IMR-90 (cell line): ENCODE measurements around the gene CD38.

Experiments used
- MAZ ChIP-seq: IDR thresholded peaks from 2 replicates; pipeline ENCODE4 v1.6.1; 2012; ENCODE audit warnings: low read depth, mild to moderate bottlenecking, low read length, improper control_type of control experiment, moderate library complexity, borderline replicate concordance
- MXI1 ChIP-seq: IDR thresholded peaks from 2 replicates; pipeline ENCODE4 v1.6.1; 2012; ENCODE audit warnings: low read depth, mild to moderate bottlenecking, low read length, moderate library complexity, borderline replicate concordance
- POLR2A ChIP-seq: IDR thresholded peaks from 2 replicates; pipeline ENCODE4 v1.6.1; 2012; ENCODE audit warnings: mild to moderate bottlenecking, low read depth, low read length
- RAD21 ChIP-seq: IDR thresholded peaks from 2 replicates; pipeline ENCODE4 v1.6.1; 2012; ENCODE audit warnings: low read length, improper control_type of control experiment
- TF ChIP-seq, protein P1 (sequence below): conservative IDR thresholded peaks from 2 replicates; pipeline ENCODE4 v1.5.1; 2012; ENCODE audit warnings: mild to moderate bottlenecking, low read depth, low read length, improper control_type of control experiment
- TF ChIP-seq, protein P2 (sequence below): fragments of 150-350 bp; IDR thresholded peaks from 2 replicates; pipeline ENCODE4 v1.6.1; 2017; ENCODE audit warnings: mild to moderate bottlenecking, antibody characterized with exemption, low read length, low read depth
- TF ChIP-seq, protein P3 (sequence below): fragments of 150-350 bp; IDR thresholded peaks from 2 replicates; pipeline ENCODE4 v1.6.1; 2016; ENCODE audit warnings: low read depth, mild to moderate bottlenecking, low read length, moderate library complexity, borderline replicate concordance

DNA sequence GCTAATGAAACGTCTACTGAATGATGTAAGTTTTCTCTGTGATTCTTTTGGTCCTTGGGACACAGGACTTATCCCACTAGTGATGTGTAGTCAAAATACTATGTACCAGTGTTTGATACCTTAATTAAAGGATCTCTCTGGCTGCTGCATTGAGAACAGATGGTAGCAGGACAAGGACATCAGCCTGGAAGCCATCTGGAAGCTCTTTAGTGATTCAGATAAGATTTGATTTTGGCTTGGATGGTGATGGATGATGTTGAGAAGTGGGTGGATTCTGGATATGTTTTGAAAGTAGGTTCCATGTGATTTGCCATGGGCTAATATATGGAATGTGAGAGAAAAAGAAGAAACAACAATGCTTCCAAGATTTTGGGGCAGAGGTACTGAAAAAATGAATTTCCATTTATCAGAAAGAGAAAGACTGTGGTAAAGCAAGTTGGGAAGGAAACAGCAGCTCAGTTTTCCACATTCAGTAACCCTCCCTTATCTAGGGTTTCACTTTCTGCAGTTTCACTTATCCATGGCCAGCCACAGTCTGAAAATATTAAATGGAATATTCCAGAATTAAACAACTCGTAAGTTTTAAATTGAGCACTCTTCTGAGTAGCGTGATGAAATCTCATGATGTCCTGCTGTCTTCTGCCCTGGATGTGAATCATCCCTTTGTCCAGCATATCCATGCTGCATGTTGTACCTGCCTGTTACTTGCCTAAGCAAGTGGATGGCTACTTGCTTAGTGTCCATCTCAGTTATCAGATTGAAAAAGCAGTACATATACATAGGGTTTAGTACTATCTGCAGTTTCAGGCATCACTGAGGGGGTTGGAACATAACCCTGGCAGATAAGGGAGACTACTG, 15.6 kb downstream of the CD38 start:
- TF ChIP-seq, protein P1, sequence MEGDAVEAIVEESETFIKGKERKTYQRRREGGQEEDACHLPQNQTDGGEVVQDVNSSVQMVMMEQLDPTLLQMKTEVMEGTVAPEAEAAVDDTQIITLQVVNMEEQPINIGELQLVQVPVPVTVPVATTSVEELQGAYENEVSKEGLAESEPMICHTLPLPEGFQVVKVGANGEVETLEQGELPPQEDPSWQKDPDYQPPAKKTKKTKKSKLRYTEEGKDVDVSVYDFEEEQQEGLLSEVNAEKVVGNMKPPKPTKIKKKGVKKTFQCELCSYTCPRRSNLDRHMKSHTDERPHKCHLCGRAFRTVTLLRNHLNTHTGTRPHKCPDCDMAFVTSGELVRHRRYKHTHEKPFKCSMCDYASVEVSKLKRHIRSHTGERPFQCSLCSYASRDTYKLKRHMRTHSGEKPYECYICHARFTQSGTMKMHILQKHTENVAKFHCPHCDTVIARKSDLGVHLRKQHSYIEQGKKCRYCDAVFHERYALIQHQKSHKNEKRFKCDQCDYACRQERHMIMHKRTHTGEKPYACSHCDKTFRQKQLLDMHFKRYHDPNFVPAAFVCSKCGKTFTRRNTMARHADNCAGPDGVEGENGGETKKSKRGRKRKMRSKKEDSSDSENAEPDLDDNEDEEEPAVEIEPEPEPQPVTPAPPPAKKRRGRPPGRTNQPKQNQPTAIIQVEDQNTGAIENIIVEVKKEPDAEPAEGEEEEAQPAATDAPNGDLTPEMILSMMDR: no peak
- TF ChIP-seq, protein P2, sequence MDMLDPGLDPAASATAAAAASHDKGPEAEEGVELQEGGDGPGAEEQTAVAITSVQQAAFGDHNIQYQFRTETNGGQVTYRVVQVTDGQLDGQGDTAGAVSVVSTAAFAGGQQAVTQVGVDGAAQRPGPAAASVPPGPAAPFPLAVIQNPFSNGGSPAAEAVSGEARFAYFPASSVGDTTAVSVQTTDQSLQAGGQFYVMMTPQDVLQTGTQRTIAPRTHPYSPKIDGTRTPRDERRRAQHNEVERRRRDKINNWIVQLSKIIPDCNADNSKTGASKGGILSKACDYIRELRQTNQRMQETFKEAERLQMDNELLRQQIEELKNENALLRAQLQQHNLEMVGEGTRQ: no peak
- TF ChIP-seq, protein P3, sequence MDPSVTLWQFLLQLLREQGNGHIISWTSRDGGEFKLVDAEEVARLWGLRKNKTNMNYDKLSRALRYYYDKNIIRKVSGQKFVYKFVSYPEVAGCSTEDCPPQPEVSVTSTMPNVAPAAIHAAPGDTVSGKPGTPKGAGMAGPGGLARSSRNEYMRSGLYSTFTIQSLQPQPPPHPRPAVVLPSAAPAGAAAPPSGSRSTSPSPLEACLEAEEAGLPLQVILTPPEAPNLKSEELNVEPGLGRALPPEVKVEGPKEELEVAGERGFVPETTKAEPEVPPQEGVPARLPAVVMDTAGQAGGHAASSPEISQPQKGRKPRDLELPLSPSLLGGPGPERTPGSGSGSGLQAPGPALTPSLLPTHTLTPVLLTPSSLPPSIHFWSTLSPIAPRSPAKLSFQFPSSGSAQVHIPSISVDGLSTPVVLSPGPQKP: no peak
- TF ChIP-seq MAZ: no peak
- TF ChIP-seq POLR2A: no peak
- TF ChIP-seq MXI1: no peak
- no peak for TF ChIP-seq RAD21
